GM20000 (cell line): ENCODE data around the gene CDK17.
"Not testable (repeated sequence)": the region's sequence is repeated elsewhere in the genome, so short reads cannot be mapped to it uniquely, and the experiment has no call there.

Source experiments
- DNase-seq: peaks from one replicate; pipeline ENCODE4 v3.0.0; 2012; ENCODE audit warnings: low spot score
- TF ChIP-seq, protein P1 (sequence below): IDR thresholded peaks from 2 replicates; pipeline ENCODE4 v1.5.1; 2012; ENCODE audit warnings: mild to moderate bottlenecking, control low read depth; ENCODE audit errors: extremely low read depth, missing control alignments

Gene CDK17

DNA sequence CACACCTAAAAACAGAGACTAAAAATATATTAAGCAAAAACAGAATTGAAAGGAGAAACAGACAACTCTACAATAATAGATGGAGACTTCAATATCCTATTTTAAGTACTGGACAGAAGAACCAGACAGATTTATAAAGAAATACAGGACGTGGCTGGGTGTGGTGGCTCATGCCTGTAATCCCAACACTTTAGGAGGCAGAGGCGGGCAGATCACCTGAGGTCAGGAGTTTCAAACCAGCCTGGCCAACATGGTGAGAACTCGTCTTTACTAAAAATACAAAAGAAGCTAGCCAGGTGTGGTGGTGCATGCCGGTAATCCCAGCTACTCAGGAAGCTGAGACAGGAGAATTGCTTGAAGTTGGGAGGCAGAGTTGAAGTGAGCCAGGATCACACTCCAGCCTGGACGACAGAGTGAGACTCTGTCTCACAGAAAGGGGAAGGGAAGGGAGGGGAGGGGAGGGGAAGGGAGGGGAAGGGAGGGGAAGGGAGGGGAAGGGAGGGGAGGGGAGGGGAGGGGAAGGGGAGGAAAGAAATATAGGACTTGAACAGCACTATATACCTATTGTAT, 53.0 kb downstream of the CDK17 start:
- no peak for DNase-seq
- TF ChIP-seq, protein P1, sequence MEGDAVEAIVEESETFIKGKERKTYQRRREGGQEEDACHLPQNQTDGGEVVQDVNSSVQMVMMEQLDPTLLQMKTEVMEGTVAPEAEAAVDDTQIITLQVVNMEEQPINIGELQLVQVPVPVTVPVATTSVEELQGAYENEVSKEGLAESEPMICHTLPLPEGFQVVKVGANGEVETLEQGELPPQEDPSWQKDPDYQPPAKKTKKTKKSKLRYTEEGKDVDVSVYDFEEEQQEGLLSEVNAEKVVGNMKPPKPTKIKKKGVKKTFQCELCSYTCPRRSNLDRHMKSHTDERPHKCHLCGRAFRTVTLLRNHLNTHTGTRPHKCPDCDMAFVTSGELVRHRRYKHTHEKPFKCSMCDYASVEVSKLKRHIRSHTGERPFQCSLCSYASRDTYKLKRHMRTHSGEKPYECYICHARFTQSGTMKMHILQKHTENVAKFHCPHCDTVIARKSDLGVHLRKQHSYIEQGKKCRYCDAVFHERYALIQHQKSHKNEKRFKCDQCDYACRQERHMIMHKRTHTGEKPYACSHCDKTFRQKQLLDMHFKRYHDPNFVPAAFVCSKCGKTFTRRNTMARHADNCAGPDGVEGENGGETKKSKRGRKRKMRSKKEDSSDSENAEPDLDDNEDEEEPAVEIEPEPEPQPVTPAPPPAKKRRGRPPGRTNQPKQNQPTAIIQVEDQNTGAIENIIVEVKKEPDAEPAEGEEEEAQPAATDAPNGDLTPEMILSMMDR: no peak

DNA sequence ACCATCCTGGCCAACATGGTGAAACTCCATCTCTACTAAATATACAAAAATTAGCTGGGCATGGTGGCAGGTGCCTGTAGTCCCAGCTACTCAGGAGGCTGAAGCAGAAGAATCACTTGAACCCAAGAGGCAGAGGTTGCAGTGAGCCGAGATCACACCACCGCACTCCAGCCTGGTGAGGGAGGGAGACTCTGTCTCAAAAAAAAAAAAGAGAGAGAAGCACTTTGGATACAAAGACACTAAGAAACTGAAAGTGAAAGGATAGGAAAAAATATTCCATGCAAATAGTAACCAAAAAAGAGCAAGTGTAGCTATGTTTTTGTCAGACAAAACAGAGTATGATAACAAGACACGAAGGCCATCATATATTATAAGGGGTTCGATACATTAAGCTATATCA, 53.5 kb downstream of the CDK17 start:
- DNase-seq: not testable (repeated sequence)

DNA sequence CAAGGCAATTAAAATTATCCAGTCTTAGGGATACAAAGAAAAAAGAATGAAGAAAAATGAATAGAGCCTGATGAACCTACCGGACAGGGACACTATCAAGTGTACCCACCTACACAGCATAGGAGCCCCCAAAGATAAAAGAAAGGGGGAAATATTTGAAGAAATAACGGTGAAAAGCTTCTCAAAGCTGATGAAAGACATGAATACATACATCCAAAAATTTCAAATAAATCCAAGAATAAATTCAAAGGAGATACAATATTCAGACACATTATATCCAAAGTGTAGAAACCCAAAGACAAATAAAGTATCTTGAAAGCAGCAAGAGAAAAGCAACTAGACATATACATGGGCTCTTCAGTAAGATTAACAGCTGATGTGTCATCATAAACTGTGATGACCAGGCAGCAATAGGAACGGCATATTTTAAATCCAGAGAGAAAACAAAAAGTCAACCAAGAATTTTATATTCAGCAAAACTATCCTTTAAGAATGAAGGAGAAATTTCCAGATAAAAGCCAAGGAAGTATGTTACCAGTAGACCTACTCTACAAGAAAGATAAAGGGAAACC, 56.0 kb downstream of the CDK17 start:
- TF ChIP-seq, protein P1: no peak

DNA sequence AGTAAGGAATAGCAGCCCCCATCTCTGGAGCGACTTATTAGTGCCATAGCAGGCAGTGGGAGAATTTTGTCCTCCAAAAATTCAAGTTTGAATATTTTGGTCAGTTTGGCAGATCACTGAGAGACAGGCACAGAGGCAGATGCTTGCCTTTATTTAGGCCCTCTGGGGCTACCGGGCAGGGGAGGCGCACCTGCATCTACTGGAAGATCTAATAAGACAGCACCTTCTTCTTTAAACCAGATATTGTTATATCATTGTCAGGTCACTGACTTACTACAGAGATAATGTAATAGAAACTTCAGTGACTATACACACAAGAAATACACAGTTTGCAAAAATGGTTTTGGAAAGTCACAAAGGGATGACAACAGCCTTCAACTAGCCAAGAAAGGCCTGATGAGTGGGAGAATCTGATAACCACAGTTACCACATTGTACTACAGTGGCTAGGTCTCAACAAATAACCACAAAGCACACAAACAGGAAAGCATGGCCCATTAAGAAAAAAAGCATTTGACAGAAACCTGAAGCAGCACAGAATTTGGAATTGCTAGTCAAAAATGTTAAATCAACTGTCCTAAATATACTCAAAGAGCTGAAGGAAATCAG, 56.8 kb downstream of the CDK17 start:
- DNase-seq: peak; percentile 32
- TF ChIP-seq, protein P1: no peak

More for the DNA sequence above, 56.0 kb downstream of the CDK17 start:
- DNase-seq: no peak

DNA sequence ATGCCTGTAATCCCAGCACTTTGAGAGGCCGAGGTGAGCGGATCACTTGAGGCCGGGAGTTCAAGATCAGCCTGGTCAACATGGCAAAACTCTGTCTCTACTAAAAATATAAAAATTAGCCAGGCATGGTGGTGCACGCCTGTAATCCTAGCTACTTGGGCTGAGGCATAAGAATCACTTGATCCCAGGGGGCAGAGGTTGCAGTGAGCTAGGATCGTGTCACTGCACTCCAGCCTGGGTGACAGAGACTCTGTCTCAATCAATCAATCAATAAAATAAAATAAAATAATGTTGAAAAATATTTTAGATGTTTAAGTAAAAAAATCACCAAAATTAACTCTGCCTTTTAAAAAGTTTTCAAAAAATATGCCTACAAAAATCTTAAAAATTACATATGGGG, 60.6 kb downstream of the CDK17 start:
- not testable (repeated sequence) for DNase-seq

DNA sequence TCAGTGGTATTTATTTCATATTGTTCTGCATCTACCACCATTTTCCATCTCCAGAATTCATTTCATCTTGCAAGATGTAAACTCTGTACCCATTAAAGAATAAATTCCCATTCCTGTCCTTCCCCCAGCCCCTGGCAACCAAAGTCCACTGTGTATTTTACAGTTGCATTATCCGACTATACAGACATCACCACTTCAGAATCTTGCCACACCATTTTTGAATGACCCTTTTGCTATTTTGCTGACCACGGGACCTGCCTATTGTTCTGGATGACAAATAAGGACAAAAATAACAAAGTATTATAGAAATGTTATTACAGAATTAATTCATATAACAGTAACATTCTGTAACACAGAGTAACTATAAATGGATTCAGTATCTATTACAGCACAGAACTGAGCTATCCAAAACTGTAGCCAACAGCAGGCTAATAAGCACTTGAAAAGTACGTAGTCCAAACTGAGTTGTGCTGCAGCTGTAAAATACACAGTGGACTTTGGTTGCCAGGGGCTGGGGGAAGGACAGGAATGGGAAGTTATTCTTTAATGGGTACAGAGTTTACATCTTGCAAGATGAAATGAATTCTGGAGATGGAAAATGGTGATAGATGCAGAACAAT, 61.3 kb downstream of the CDK17 start:
- DNase-seq: no peak
- TF ChIP-seq, protein P1: no peak

GRCh38 chr12:96337953-96338352, 62.3 kb downstream of the CDK17 start:
- TF ChIP-seq, protein P1: no peak

DNA sequence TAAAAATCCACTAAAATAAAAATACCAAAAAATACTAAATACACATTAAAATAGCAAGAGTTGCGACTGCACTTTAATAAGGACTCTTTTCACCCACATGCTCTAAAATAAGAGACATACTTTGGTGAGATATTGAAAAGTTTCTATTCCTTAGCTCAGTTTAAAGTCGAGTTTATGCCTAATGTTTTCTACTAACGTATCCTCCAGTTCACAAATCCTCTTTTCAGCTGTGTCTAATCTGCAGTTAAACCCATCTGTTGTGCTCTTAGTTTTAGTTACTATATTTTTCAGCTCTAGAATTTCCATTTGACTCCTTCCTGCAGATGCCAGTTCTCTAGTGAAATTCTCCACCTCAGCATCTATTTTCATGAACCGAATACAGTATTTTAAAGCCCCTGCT, 63.8 kb downstream of the CDK17 start:
- DNase-seq: no peak
- TF ChIP-seq, protein P1: no peak

More at GRCh38 chr12:96337953-96338352, 62.3 kb downstream of the CDK17 start:
- DNase-seq: no peak
